ENCODE data around the gene PLEKHG3.
"Not testable (repeated sequence)": the region's sequence is repeated elsewhere in the genome, so short reads cannot be mapped to it uniquely, and the experiment has no call there.

PLEKHG3 gene

DNA sequence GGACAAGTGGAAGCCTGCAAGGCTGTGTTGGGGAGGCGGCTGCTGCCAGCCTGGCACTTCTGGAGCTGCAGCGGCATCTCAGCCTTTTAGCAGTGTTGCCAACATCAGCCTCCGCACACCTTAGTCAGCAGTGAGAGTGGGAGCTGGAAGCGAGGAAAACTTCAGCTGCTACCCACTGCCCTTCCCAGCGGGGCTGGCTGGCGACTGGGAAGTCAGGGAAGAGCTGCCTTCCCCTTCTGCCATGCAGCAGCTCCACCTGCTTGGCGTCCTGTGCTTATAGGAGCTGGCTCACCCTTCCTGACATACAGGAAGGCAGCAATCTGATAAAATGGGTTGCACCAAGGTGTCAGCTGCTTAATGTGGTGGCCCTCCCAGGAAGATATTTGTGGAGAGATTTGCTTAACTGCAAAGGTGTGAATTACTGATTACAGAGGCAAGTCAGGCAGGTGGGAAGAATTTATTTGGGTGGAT lies 15.4 kb upstream of the PLEKHG3 start:
- DNase-seq = no peak

DNA sequence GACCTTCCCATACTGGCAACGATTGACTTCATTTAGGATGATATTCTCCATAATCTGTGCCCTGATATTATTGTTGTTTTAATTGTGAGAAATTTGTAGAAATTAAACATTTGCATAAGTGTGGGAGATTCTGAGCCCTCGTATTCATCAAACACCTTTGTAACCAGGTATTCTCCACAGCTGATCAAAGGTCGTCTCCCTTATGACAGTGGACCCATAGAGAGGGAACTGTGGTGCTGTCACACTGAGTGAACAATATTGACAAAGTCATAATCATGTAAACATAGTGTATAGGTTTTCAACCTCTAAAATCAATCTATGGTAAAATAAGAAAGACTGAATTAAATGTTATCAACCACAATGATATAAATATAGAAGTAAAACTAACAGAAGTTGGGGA lies 14.9 kb upstream of the PLEKHG3 start:
- DNase-seq = no peak

GRCh38 chr14:64690607-64691006 lies 13.6 kb upstream of the PLEKHG3 start:
- DNase-seq = not testable (repeated sequence)

- no peak for DNase-seq
Observed at GRCh38 chr14:64691376-64691775, 12.8 kb upstream of the PLEKHG3 start.

- DNase-seq = no peak
Observed at GRCh38 chr14:64692189-64692985, 11.8 kb upstream of the PLEKHG3 start.

- no peak for DNase-seq
Observed at GRCh38 chr14:64692986-64693809, 11.0 kb upstream of the PLEKHG3 start.

- no peak for DNase-seq
Observed at GRCh38 chr14:64693810-64694165, 10.4 kb upstream of the PLEKHG3 start.

DNA sequence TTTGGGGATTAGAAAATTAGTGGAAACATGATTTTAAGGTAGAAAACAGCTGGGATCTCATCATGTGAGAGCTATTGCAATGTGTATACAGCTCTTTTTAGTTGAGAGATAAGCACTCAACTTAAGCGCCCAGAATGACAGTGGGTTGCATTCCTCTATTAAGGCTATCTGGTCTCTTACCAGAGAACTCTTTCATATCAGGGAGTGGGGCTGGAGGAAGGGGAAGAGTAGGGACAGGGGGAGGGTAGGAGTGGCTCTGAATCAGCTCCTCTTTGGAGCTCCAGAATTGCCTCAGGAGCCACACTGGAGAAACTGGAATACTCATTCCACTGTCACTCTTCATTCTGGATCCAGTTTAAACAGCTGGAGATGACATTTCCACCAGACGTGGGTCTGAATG lies 9.2 kb upstream of the PLEKHG3 start:
- DNase-seq = no peak

DNA sequence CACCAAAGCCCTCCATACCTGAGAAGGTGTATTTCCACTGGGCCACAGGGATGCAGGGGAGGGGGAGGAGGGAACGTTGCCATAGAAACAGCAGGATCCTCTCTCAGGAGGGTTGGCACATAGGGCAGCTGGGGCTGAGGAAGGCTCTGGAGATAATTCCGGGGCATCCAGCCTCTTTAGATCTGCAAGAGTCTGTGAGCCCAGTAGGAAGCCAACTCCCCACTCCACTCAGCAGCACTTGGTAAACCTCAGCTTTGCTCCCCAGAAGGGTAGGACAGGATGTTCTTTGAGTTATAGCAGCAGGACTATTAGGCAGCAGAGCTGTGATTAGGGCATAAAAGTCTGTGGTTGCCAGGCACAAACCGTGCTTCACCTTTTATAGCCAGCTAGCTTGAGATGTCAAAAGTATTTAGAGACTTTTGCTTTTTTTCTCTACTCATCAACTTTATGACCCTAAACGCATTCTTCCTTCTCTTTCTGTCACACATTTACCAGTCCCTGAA lies 7.8 kb upstream of the PLEKHG3 start:
- DNase-seq = peak in 1 of 2 donors; percentile 50

- peak; percentile 22 to 37 for DNase-seq
Observed at GRCh38 chr14:64698903-64699302, 5.3 kb upstream of the PLEKHG3 start.

- DNase-seq = no peak
Observed at GRCh38 chr14:64700290-64700689, 3.9 kb upstream of the PLEKHG3 start.

GRCh38 chr14:64700894-64701293 lies 3.3 kb upstream of the PLEKHG3 start:
- DNase-seq = no peak

GRCh38 chr14:64701660-64702059 lies 2.6 kb upstream of the PLEKHG3 start:
- DNase-seq = no peak

- peak in 1 of 2 donors; percentile 46 for DNase-seq
Observed at GRCh38 chr14:64702493-64703394, 1.5 kb upstream of the PLEKHG3 start.

DNA sequence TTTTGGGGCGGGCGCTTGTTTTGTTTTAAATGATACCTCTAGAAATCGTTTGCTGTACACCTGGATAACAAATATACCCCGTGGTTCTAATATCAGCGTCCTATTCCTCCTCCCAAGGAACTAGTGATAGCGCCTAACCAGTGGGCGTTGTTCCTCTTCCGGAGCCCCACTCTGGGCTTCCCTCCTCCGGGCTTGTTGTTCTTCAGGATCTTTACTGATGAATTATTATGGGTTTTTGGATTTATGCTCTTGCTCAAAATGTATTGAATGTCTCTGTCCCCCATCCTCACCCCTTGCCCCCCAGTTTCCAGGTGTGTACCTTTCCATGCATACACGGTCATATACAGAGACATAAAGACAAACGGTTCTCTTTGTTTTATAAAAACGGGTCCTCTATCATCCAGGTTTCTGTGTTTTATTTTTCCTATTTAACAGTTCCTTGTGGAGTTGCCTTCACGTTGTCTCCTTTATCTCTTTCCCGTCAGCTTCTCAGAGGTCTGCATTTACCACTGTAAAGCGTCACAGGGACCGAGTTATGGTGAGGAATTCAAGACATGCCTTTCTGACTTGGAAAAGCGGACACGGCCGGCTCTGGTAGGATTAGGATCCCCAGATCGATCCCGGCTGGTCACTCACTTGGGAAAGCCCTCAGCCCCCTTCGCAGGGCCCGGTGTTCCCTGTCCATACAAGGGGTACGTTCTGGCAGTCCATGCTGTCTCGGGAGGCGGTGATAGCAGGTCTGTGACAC lies 655 bp upstream of the PLEKHG3 start:
- no peak for DNase-seq

DNA sequence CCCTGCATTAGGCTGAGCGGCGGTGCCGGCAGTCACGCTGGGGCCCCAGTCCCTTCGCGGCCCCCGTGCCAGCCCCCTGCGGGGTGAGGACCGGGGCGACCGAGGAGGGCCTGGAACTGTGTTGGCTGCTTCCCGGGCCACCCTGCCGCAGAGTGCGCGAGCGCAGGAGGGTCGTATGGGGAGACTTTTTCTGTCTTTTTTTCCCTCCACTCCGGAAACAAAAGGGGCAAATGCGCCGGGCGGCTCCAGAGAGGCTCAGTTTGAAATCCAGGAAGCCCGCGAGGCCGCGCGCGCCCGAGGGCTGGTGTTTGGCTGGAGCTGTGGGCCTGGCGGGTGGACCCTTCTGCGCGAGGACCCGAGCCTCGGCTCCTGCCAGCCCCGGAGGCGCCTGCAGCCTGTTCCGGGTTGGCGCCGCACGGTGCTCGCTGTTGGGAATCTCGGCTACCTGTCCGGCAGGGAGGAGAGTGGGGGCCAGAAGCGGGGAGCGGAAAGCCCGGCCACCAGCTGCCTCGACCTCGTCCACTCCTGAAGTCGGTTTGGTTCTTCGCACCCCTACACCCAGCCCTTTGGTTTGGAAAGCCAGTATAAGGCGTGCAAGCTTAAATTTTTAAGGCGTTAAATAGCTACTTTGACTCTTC lies 638 bp downstream of the PLEKHG3 start:
- DNase-seq = no peak

DNA sequence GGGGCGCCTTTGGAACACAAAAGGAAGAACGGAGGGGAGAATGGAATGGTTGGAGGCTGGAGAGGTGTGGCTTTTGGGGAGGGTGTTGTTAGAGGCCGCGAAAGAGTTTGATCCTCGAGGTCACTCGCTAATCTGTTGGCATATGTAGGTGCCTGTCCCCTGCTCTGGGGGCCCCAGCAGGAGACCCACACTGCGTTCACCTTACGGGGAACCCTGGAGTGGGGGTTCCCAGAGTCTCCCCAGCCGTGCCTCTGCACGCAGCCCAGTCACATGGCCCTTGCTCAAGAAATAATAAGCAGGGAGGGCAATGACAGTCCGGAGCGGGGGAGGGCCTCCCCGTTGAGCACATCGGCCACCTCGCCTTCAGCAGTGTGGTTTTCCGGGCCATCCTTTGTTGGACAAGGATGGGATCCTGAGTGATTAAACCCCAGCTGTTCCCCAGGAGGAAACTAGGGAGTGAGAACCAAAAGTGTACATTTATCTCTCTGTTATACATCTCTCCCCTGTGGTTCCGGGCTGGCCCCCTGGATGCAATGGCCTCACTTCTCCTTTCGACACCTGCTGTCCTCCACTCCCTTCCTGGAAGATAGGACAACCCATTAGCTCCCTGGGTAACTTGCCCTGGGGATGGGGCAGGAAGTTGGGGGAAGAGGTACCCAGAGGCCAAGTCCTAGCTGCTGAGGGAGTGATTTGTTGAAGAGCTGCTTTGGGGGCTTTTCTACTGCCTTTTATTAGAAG lies 1.3 kb downstream of the PLEKHG3 start:
- DNase-seq = peak in 1 of 2 donors; percentile 33

DNA sequence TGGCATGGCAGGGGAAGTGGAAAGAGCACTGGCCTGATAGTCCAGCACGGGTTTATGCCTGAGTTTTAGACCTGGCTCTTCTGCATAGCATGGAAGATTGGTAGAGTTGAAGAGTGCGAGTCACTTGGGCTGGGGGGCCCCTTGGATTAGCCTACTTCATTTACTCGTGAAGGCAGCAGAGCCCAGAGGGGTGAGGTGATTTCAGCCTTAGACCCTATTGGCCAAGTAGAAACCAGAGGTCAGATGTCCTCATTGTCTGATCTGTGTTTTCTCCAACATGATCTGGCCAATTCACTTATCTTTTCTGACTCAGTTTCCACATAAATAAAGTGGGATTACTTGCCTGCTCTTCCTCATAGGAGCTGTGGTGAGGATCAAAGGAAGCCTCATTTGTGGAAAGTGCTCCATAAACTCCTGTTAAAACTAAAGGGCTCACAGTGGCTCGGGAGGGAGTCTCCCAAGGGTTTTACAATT lies 1.9 kb downstream of the PLEKHG3 start:
- DNase-seq = no peak

GRCh38 chr14:64706593-64707193 lies 2.5 kb downstream of the PLEKHG3 start:
- DNase-seq = no peak

- DNase-seq = peak in 1 of 2 donors; percentile 43
Observed at GRCh38 chr14:64707661-64708060, 3.4 kb downstream of the PLEKHG3 start.

All from CD4-positive, alpha-beta T cell treated with Interferon alpha-2 for 1 hour (primary cell).